Retinal pigment epithelial cell (primary cell): ENCODE data around the gene OXGR1.

ENCODE experiments used
- DNase-seq: peaks from one replicate; pipeline ENCODE4 v3.0.0-alpha.2; 2010; ENCODE audit warnings: low read depth
- H3K4me3 ChIP-seq: 2 replicates; pipeline ENCODE4 v1.5.1; 2011; ENCODE audit warnings: mild to moderate bottlenecking, low read length, control low read depth, moderate library complexity
- TF ChIP-seq, protein P1 (sequence below): conservative IDR thresholded peaks from 2 replicates; pipeline ENCODE4 v1.5.1; 2011; ENCODE audit warnings: low read depth, low read length, control low read depth, inconsistent platforms

Gene OXGR1

DNA sequence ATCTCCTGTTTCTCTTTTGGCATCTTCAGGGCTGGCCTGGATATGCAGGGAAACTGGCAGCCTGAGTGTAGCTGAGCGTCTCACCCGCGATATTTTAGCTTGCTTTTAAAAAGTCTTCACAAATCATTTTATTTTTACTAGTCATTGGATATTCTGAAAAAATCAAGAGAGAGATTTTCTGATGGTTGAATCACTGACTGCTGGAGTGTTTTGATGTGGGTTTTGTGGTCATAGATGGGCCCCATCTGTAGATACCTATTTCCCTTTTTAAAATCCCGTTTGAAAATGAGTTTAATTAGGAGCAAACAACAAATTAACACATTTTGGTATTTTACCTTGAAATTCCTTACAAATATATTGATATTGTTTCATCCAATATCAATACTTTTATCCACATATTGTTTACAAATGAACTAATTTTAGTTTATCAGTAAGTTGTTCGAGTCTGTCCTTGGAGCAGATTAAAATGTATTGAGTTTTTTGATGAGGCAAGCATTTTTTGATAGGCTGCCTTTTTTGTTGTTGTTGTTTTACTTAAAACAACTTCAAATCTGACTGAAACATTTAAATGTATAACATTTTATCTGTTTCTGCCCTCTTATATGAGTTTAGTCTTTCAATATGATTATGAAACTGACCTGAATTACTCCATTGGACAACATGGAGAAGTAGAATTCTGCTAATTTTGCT lies 21.5 kb upstream of the OXGR1 start:
- no peak for DNase-seq
- H3K4me3 ChIP-seq = no peak overlapping the region
- TF ChIP-seq, protein P1, sequence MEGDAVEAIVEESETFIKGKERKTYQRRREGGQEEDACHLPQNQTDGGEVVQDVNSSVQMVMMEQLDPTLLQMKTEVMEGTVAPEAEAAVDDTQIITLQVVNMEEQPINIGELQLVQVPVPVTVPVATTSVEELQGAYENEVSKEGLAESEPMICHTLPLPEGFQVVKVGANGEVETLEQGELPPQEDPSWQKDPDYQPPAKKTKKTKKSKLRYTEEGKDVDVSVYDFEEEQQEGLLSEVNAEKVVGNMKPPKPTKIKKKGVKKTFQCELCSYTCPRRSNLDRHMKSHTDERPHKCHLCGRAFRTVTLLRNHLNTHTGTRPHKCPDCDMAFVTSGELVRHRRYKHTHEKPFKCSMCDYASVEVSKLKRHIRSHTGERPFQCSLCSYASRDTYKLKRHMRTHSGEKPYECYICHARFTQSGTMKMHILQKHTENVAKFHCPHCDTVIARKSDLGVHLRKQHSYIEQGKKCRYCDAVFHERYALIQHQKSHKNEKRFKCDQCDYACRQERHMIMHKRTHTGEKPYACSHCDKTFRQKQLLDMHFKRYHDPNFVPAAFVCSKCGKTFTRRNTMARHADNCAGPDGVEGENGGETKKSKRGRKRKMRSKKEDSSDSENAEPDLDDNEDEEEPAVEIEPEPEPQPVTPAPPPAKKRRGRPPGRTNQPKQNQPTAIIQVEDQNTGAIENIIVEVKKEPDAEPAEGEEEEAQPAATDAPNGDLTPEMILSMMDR = no peak

DNA sequence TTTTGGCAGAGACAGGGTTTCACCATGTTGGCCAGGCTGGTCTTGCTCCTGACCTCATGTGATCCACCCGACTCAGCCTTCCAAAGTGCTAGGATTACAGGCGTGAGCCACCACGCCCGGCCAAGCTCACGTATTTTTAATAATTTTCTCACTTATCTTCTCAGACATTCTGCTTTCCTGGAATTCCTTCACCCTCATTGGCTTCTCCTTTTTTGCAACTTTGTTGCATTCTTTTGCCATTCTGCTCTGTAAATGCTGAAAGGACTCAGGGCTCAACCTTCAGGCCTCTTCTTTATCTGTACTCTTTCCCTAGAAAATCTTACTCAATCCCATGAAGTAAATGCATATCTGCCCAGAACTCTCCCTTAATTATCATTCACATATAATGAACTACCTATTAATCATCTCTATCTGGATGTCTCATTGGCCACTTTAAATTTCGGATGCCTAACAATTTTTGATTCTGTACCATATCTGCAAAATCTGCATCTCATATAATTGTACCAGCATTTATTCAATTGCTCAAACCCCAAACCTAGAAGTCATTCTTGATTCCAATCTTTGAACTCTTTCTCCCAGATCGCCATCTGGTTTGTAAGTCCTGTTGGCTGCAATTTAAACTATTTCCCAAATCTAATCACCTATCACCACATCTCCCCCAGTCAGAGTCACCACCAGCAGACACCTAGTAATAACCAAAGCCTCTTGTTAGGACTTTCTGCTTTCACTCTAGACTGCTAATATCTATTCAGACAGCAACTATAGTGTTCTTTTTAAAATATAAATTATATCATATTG lies 18.2 kb upstream of the OXGR1 start:
- no peak for DNase-seq
- TF ChIP-seq, protein P1 = no peak
- H3K4me3 ChIP-seq = no peak overlapping the region

DNA sequence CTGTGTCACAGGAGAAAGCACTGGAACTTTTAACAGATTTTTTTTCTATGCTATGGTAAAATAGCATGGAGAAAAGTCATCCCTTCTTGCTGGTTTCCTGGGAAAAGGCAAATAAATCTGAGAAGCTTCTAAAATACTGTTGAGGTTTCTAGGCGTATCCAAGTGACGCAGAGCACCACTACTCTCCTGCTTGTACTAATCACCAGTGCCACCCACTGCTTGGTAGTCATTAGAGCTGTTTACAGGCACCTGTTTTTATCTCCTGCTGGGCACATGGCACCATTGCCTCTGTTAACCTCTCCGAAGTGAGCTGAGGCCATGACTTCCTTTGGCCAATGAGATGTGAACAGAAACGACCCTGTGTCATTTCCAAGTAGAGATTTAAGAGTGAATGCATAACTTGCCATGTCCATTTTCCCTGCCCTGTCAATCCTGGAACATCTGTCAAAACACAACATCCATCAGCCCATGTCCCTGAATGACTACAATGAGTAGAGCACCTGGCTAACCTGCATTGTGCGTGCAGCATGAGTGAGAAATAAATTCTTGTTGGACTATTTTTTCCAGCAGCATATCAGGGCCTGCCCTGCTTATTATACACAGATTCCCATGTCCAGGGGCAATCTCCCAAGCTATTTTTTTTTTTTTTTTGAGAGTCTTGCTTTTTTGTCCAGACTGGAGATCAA lies 17.3 kb upstream of the OXGR1 start:
- DNase-seq = no peak
- no peak overlapping the region for H3K4me3 ChIP-seq
- TF ChIP-seq, protein P1 = no peak

DNA sequence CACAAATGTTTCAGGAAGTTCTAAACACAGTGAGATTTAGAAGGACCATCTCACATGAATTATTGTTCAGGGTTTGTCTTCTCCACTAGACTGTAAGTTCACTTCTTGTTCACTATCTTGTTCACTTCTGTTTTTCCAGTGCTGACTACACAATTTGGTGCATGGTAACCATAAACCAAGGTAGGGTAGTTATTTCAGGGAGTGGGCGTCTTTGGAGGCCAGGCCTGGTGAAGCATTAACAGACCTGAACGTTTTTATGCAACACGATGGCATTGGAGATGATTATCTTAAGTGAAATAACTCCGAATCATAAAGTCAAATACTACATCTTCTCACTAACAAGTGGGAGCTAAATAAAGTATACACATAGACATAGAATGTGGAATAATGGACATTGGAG lies 14.4 kb upstream of the OXGR1 start:
- H3K4me3 ChIP-seq = no peak overlapping the region
- TF ChIP-seq, protein P1 = no peak
- DNase-seq = no peak

DNA sequence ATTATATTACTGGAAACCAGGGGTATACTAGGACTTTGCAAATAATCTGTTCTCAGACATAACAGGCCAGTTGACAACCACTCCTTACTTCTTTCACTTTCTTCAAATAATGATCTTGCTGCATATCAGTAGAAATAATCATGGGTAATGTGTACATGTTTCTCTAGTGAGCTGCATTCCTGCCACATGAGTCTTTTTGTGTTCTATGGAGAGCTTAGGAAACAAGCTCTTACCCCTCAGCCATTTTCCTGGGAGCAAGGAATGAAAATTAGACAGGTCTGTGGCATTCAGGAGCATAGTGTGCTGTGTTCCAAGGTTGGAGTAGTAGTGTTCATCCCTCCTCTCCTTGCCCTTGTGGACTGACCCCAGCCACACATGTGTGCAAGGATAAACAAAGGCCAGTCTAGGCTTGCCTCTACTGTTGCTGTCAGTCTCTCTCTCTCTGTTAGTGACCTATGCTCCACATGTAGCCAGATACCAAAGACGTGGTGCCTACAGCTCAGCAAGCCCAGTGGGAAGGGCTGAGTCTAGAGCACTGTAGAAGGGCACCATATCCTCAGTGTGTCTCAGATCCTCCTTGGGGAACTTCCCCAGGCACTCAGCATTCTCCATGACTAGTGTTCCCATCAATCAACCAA lies 11.5 kb upstream of the OXGR1 start:
- TF ChIP-seq, protein P1 = no peak
- DNase-seq = no peak
- H3K4me3 ChIP-seq = no peak overlapping the region

DNA sequence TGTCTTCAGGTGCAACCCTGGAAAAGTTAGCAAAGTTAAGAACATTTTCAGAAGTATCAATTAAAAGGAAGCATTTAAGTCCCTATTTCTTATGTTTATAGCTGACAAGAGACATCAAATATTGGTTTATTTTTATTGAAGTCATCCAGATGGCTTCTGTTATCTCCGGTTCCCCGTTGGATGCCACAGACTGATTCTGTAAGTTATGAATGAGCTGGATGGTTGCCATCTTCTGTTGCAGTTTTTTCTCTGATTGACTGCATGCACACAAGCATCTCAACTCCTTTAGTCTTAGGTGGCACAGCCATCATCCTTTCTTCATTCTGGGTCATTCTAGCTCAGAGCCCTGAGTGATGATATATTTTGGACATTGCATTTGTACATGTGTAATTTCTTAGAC lies 10.6 kb upstream of the OXGR1 start:
- TF ChIP-seq, protein P1 = no peak
- no peak for DNase-seq
- H3K4me3 ChIP-seq = no peak overlapping the region
